Stimulated activated CD8-positive, alpha-beta memory T cell treated with anti-CD3 and anti-CD28 coated beads, Interleukin-15, amount 100 ng/mL, for 24 hours (primary cell): Measurements from ENCODE around the gene TRIM2.
"Not testable (repeated sequence)": the region's sequence is repeated elsewhere in the genome, so short reads cannot be mapped to it uniquely, and the experiment has no call there.

ENCODE experiments used
- DNase-seq: peaks from one replicate; pipeline ENCODE4 v3.0.0-alpha.2; 2020; ENCODE audit warnings: low read depth

TRIM2 gene

GRCh38 chr4:153189016-153189801 is 15.0 kb upstream of the TRIM2 start:
- DNase-seq, result no peak

GRCh38 chr4:153191795-153192363 is 12.4 kb upstream of the TRIM2 start:
- DNase-seq, result no peak

- no peak for DNase-seq
These were observed 6.9 kb upstream of the TRIM2 start for GRCh38 chr4:153197301-153197700.

- DNase-seq, result no peak
These were observed 5.5 kb upstream of the TRIM2 start for GRCh38 chr4:153198719-153199118.

- DNase-seq, result not testable (repeated sequence)
These were observed 497 bp upstream of the TRIM2 start for GRCh38 chr4:153203746-153204145.

GRCh38 chr4:153204728-153205648 is 745 bp downstream of the TRIM2 start:
- DNase-seq, result no peak

- DNase-seq, result no peak
These were observed 1.5 kb downstream of the TRIM2 start for GRCh38 chr4:153205757-153206156.

- no peak for DNase-seq
These were observed 2.3 kb downstream of the TRIM2 start for GRCh38 chr4:153206534-153206933.

- no peak for DNase-seq
These were observed 2.8 kb downstream of the TRIM2 start for GRCh38 chr4:153207027-153207426.

- DNase-seq, result no peak
These were observed 3.3 kb downstream of the TRIM2 start for GRCh38 chr4:153207567-153207966.

GRCh38 chr4:153209410-153209809 is 5.2 kb downstream of the TRIM2 start:
- no peak for DNase-seq

- no peak for DNase-seq
These were observed 6.5 kb downstream of the TRIM2 start for GRCh38 chr4:153210727-153211126.

- DNase-seq, result no peak
These were observed 7.9 kb downstream of the TRIM2 start for GRCh38 chr4:153211986-153212728.

- DNase-seq, result no peak
These were observed 8.5 kb downstream of the TRIM2 start for GRCh38 chr4:153212736-153213135.

GRCh38 chr4:153215921-153216320 is 11.7 kb downstream of the TRIM2 start:
- DNase-seq, result no peak

- no peak for DNase-seq
These were observed 12.3 kb downstream of the TRIM2 start for GRCh38 chr4:153216546-153216945.

GRCh38 chr4:153217440-153217839 is 13.2 kb downstream of the TRIM2 start:
- DNase-seq, result no peak

GRCh38 chr4:153218961-153219360 is 14.7 kb downstream of the TRIM2 start:
- DNase-seq, result no peak

- no peak for DNase-seq
These were observed 16.6 kb downstream of the TRIM2 start for GRCh38 chr4:153220682-153221395.

- no peak for DNase-seq
These were observed 17.8 kb downstream of the TRIM2 start for GRCh38 chr4:153221783-153222706.
